Ammon's horn (tissue), 1 donor: Measurements from ENCODE around the gene SMURF1.

Experiments
- DNase-seq: peaks from one replicate; pipeline ENCODE4 v3.0.0-alpha.2; 2016; ENCODE audit warnings: low spot score

The SMURF1 gene

GRCh38 chr7:99004216-99004615 is 139.7 kb downstream of the SMURF1 start:
- no peak for DNase-seq

DNA sequence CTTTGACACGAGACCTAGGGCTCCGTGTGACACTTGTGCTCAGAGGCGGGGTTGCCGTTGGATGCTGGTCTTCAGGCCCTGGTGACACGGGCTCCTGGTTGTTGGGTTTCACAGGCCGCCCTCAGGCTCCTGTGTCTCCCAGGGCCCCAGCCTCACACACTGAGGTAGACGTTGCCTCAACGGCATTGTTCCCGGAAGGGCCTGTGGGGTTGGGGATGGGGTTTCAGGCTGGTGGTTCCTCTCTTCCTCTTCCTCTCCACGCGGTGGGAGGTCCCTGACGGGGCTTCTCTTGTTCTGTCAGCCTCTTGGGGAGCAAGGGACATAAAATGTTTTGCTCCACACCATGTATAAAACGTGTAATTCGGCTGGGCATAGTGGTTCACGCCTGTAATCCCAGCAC is 140.5 kb downstream of the SMURF1 start:
- no peak for DNase-seq

DNA sequence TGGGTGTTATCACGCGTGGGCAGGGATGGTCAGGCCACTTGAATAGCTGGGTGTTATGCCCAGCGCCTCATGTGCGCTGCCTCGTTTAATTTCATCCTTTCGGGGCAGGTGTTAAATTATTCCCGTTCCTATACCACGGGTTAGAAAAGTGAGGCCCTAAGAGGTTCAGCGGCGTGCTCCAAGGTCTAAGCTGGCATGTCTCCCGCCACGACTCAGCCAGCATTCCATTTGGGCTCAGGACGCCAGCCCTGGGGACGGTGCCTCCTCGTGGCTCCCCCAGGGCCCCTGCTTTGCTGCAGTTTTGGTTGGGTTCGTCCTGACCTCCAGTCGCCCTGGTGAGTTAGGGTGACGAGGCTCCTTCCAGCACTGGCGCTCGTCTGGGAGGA is 141.1 kb downstream of the SMURF1 start:
- DNase-seq, result no peak

GRCh38 chr7:99002148-99002826 is 141.6 kb downstream of the SMURF1 start:
- no peak for DNase-seq

GRCh38 chr7:99001482-99002147 is 142.3 kb downstream of the SMURF1 start:
- peak; percentile 56 for DNase-seq

DNA sequence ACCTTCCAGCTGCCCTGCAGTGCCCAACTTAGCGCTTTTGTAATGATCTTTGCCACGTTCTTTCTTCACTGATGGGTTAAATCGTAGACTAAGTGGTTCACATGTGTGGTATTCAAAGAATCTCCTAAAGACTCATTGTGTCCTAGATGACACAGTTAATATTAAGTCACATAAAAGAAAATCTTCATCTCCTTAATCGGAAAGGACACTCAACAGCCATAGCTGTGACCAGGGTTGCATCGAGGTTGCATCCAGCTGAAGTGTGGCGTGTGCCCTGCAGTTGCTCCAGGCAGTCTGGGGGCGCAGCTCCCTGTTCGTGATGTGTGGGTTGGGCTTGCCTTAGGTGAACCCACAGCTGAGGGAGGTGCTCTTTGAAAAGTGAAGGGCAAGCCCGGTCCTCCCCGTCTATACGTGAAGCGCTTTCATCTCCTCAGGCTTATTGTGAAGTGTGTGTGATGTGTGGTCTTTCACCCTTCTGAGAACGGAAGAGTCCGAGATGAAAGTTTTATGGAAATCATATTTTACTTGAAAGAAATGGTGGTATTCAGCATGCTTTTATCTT is 142.9 kb downstream of the SMURF1 start:
- no peak for DNase-seq

GRCh38 chr7:99000196-99000903 is 143.6 kb downstream of the SMURF1 start:
- no peak for DNase-seq

DNA sequence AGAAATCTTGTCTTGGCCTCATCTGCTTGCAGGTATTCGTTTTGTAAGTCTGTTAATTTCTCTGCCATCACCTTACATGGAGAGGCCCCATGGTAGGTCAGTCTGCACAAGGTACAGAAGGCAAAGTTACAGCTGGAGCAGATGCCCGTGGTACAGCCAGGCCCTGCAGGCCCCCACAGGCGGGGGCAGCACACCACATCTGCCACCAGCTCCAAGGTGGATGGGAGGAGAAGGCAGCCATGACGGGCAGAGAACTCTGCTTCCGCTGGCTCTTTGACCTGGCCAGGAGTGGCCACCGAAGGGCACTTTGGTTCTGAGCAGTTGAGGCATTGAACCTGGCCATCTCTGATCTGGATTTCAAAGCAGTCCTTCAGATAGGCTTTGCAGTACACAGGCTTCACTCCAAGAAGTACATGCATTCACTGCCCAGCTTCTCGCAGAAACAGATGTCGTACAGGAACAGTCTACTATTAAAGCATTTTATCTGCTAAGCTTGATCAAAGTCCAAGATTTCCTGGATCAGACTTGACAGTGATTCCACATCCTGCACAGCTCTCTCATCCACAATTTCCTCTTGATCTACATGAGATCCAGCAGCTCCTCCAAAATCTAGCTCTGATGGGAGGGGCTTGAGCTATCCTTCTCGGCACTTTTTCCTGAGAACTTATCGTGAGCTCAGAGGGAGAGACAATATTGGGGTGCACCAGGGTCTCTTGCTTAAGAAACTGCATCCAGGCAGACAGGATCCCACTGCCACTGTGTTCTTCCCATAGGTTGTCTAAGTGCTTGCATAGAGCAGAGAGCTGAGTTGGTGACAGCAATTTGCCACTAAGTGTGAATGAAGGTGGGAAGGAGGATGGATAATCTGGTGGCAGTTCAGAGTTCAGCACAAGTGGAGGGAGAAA is 144.8 kb downstream of the SMURF1 start:
- DNase-seq, result peak; percentile 21

- no peak for DNase-seq
Observed at GRCh38 chr7:98997846-98998245, 146.1 kb downstream of the SMURF1 start.

- no peak for DNase-seq
Observed at GRCh38 chr7:98996150-98996552, 147.8 kb downstream of the SMURF1 start.

DNA sequence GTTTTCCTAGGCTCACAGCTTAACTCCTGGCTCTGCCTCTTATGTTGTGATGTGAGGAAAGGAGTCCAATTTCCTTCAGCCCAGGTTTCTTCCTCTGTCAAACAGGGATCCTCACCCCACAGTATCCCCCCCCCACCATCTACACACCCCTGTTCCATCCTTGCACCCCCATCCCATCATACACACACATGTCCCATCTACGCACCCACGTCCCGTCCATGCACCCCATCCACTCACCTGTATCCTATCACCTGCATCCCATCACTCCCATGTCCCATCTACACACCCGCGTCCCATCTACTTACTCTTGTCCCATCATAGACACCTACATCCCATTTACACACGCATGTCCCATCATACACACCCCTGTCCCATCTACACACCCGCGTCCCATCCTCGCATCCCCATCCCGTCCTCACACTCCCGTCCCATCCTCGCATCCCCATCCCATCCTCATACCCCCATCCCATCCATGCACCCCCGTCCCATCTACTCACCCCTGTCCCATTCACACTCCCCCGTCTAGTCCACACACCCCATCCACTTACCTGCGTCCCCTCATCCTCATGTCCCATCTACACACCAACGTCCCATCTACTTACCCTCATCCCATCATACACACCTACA is 148.3 kb downstream of the SMURF1 start:
- no peak for DNase-seq

GRCh38 chr7:98995111-98995510 is 148.8 kb downstream of the SMURF1 start:
- no peak for DNase-seq

GRCh38 chr7:98994046-98994944 is 149.6 kb downstream of the SMURF1 start:
- DNase-seq, result no peak

DNA sequence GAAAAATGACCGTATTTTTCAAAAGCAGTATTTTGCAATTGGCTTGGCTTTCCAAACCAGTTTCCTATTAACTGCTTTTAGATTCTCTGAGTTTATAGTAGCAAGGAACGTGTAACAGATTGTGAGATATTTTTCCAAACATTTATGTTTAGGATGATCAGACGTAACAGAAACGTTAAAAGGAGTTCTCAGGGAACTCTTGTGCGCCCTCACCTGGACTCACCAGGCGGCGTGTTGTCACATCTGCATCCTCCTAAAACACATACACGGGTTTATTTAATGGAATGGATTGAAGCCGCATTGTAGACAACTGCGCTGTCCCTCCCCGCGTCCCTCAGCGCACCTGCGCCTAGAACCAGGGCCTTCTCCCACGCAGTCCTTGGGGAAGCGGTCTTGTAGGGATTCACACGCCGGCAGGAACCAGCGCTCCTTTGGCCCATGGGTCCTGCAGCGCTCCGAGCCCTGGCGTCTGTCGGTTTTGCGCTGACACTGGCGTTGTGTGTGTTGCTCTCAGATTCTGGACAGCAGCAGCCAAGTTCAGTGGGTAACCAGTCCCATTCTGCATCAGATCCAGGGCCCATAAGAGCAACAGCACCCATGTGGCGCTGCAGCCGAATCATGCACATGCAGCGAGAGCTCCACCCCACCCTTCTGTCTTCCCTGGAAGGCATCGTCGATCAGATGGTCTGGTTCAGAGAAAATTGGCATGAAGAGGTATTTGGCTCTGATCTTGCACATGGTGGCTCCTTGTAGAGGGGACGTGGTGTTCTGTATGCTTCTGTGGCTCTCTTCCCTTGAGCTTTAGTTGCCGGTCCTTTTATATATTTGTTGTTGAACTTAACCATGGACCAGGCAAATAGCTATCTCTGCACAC is 150.6 kb downstream of the SMURF1 start:
- DNase-seq, result peak; percentile 62

GRCh38 chr7:98992076-98992475 is 151.8 kb downstream of the SMURF1 start:
- DNase-seq, result no peak

GRCh38 chr7:98991141-98991540 is 152.8 kb downstream of the SMURF1 start:
- no peak for DNase-seq

DNA sequence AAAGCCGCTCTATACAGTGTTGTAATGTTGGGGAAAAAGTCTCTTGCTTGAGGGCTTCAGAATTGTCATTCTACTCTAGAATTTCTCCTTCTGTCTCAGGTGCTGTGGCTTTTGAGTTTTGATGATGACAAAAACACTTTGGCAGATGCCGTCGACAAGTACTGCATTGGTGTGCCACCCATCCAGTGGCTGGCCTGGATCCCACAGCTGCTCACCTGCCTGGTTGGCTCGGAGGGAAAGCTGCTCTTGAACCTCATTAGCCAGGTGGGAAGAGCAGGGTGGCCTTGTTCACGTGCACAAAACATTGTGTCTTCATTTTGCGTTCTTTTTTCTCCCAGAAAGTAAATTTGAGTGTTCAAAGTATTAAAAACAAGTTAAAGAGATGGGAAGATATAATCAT is 153.6 kb downstream of the SMURF1 start:
- DNase-seq, result no peak

DNA sequence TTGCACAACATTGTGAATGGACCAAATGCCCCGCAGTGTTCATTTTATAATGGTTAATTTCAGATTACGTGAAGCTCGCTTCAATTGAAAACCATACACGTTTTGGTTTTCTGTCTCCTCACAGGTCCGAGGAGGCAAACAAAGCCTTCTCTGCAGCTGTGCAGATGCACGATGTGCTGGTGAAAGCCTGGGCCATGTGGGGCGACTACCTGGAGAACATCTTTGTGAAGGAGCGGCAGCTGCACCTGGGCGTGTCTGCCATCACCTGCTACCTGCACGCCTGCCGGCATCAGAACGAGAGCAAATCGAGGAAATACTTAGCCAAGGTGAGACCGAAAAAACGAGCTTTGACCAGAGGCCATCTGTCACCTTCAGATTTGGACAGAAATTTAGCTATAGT is 155.3 kb downstream of the SMURF1 start:
- DNase-seq, result no peak

- DNase-seq, result no peak
Observed at GRCh38 chr7:98985945-98986344, 158.0 kb downstream of the SMURF1 start.
